ENCODE results near the gene MIF4GD. TPM values are rescaled to one million over a fixed set of nuclear protein-coding genes. Genes with fewer than 3 reads are reported as not detected.
"Not testable (repeated sequence)": the region's sequence is repeated elsewhere in the genome, so short reads cannot be mapped to it uniquely, and the experiment has no call there.

The MIF4GD gene
- total and polyA plus RNA-seq, 10 donors = 27.1 to 47.3 (median 36.8) TPM

GRCh38 chr17:75261336-75262111 is 9.5 kb downstream of the MIF4GD start, which contains the start of the genes GGA3 and MRPS7:
GGA3 (minus strand) TSS chr17:75261606; CDS start chr17:75261587, 19 bp downstream.
MRPS7 (plus strand) TSS chr17:75261879; CDS start chr17:75261901, 22 bp downstream.
- Histone ChIP-seq H3K27ac (peak within 1 kb of the TSS; percentile 95 to 99 (median 96)), H3K27me3 (replicated peaks in 1 of 7) (no peaks in the 10 kb centered on the region), H3K4me1 (peaks cover 28 to 76% (median 50%) of the 10 kb centered on the region in 6 donors), H3K9me3 (no peaks in the 10 kb centered on the region), H3K4me3 (peak within 1 kb of the TSS; percentile 70 to 98 (median 93)), H3K36me3 (peaks cover 0 to 36% (median 29%) of the 10 kb centered on the region in 6 donors)
- DNase-seq = peak; percentile 99
- TF ChIP-seq POLR2AphosphoS5 (IDR thresholded peaks at IDR 0.05) = peak; percentile 90 to 95 (median 92)
- peak in 3 of 11 experiments; percentile 13 to 44 (median 37) for TF ChIP-seq CTCF (IDR thresholded peaks at IDR 0.05 in 8 of 11, conservative IDR thresholded peaks at IDR 0.05 in 3 of 11)
- TF ChIP-seq POLR2A (IDR thresholded peaks at IDR 0.05) = peak in 1 of 3 donors; percentile 20
- WGBS, 5 donors = 0 to 1% (median 0%) methylated on average over 19 to 68 of the region's 69 CpGs
- intact Hi-C loops (cut with DNase I; ENCODE audit: low total_unique reads) = no loop called here

- no peak for DNase-seq
- peaks cover 29 to 75% (median 45%) of the 10 kb centered on the region in 6 donors for H3K4me1 ChIP-seq
- peak overlapping the region; percentile 95 to 99 (median 96) for H3K27ac ChIP-seq
- H3K9me3 ChIP-seq = no peaks in the 10 kb centered on the region
- no peaks in the 10 kb centered on the region for H3K27me3 ChIP-seq (replicated peaks in 1 of 7)
- intact Hi-C loops (cut with DNase I; ENCODE audit: low total_unique reads) = no loop called here
- peak overlapping the region; percentile 70 to 98 (median 93) for H3K4me3 ChIP-seq
- WGBS, 5 donors = 0 to 3% (median 1%) methylated on average over 14 to 31 of the region's 31 CpGs
- peaks cover 0 to 29% (median 22%) of the 10 kb centered on the region in 6 donors for H3K36me3 ChIP-seq
- no peak for TF ChIP-seq POLR2AphosphoS5 (IDR thresholded peaks at IDR 0.05)
- TF ChIP-seq CTCF (IDR thresholded peaks at IDR 0.05 in 8 of 11, conservative IDR thresholded peaks at IDR 0.05 in 3 of 11) = peak in 2 of 11 experiments; percentile 6 to 16
Measured at GRCh38 chr17:75260641-75261335, 10.2 kb downstream of the MIF4GD start.

DNA sequence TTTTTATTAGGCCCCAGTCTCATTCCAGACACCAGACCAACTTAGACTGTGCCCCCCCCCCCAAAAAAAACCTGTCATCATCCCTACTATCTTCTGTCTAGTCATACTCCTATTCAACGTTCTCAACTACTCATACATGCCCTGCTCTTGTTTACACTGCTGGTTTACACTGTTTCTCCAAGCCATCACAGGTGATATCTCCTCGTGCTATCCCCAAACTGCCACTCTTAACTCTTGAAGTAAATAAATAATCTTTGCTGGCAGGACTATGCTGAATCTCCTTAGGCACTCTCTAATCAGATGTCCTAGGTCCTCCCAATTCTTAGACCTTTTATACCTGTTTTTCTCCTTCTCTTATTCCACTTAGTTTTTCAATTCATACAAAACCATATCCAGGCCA is 13.8 kb downstream of the MIF4GD start:
- H3K27ac ChIP-seq; H3K9me3 ChIP-seq; intact Hi-C loops (cut with DNase I; ENCODE audit: low total_unique reads); H3K36me3 ChIP-seq; DNase-seq; H3K4me3 ChIP-seq; H3K27me3 ChIP-seq (replicated peaks in 1 of 7): not testable (repeated sequence)
- peaks cover 18 to 68% (median 32%) of the 10 kb centered on the region in 6 donors for H3K4me1 ChIP-seq
- WGBS, 5 donors = 42 to 68% (median 56%) methylated on average over 2 of the region's 2 CpGs

DNA sequence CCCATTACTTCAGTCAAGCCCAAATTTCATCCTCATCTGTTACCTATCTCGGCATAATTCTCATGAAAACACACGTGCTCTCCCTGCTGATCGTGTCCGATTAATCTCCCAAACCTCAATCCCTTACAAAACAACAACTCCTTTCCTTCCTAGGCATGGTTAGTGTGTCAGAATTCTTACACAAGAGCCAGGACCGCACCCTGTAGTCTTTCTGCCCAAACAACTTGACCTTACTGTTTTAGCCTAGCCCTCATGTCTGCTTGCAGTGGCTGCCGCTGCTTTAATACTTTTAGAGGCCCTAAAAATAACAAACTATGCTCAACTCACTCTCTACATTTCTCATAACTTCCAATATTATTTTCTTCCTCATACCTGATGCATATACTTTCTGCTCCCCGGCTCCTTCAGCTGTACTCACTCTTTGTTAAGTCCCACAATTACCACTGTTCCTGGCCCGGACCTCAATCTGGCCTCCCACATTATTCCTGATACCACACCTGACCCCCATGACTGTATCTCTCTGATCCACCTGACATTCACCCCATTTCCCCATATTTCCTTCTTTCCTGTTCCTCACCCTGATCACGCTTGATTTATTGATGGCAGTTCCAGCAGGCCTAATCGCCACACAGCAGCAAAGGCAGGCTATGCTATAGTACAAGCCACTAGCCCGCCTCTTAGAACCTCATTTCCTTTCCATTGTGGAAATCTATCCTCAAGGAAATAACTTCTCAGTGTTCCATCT is 14.9 kb downstream of the MIF4GD start:
- H3K36me3 ChIP-seq; DNase-seq; H3K4me3 ChIP-seq; H3K27me3 ChIP-seq (replicated peaks in 1 of 7); intact Hi-C loops (cut with DNase I; ENCODE audit: low total_unique reads); H3K9me3 ChIP-seq: not testable (repeated sequence)
- 49 to 69% (median 59%) methylated on average over 8 to 11 of the region's 11 CpGs for WGBS, 5 donors
- Histone ChIP-seq H3K4me1 (peaks cover 20 to 73% (median 40%) of the 10 kb centered on the region in 6 donors), H3K27ac (peak overlapping the region in 3 of 8 donors; percentile 18 to 50 (median 48))
